ENCODE measurements around the gene GLT8D1.

The GLT8D1 gene

DNA sequence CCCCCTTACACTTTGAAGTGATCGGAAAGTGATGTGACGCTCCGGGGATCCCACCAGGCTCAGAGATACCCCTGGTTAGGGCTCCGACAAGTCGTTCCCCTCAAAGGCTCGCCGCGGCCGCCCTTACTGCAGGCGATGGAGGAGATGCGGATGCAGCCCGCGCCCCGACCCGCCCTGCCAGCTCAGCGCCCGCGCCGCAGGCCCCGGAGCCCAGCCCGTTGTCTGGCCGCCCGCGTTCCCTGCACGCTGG is 228 bp downstream of the GLT8D1 start:
- peak overlapping the region; percentile 92 for H3K4me3 ChIP-seq (ENCODE audit: low read depth, low read length)
- DNase-seq (ENCODE audit: low read depth), result no peak
- TF ChIP-seq POLR2A (IDR thresholded peaks at IDR 0.05; ENCODE audit: extremely low read depth, insufficient read length), result no peak
- no peak for TF ChIP-seq MYC (IDR thresholded peaks at IDR 0.05; ENCODE audit: low read depth, low read length)
- TF ChIP-seq, protein P1, sequence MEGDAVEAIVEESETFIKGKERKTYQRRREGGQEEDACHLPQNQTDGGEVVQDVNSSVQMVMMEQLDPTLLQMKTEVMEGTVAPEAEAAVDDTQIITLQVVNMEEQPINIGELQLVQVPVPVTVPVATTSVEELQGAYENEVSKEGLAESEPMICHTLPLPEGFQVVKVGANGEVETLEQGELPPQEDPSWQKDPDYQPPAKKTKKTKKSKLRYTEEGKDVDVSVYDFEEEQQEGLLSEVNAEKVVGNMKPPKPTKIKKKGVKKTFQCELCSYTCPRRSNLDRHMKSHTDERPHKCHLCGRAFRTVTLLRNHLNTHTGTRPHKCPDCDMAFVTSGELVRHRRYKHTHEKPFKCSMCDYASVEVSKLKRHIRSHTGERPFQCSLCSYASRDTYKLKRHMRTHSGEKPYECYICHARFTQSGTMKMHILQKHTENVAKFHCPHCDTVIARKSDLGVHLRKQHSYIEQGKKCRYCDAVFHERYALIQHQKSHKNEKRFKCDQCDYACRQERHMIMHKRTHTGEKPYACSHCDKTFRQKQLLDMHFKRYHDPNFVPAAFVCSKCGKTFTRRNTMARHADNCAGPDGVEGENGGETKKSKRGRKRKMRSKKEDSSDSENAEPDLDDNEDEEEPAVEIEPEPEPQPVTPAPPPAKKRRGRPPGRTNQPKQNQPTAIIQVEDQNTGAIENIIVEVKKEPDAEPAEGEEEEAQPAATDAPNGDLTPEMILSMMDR (IDR thresholded peaks at IDR 0.05; ENCODE audit: low read depth, low read length), result no peak
- TF ChIP-seq, protein P2, sequence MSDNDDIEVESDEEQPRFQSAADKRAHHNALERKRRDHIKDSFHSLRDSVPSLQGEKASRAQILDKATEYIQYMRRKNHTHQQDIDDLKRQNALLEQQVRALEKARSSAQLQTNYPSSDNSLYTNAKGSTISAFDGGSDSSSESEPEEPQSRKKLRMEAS (IDR thresholded peaks at IDR 0.05; ENCODE audit: low read depth, low read length), result no peak

DNA sequence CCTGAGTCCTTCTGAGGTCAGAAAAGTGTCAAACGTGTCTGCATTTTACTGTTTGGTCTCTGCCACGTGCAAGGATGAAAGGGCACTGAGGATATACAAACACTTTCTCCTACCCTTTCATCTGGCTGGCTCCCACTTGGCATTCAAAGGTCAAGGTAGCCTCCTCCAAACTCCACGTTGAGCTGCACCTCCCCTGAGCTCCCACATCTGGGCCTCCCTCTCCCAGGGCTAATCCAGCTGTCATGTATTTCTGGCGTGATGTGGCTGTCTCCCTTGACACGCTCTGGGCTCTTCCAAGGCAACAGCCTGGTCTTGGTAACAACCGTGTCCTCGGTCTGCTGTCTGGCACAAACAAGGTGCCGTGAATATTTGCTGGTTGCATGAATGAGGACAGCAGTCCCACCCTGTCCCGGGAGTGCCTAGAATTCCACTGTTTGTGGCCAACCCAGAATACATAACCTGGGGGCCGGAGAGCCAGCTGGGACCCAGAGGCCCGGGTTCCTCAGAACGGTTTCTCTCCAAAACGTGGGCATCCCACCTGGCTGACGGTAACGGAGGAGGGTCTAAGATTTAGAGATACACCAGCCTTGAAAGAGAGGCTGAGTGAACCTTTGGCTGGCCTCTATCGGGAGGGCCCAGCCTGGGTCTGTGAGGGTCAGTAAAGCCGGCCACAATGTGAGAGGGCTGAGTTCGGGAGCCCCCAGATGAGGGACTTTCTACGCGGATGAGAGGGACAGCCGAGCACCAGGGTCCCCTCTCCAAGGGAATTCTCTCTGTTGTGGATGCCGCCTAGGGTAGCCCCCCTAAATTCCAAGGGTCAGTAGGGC is 767 bp downstream of the GLT8D1 start:
- peak; percentile 50 for DNase-seq (ENCODE audit: low read depth)
- 0 out of 2 replicates have a peak, but pooled peaks have one; percentile 35 for TF ChIP-seq MYC (IDR thresholded peaks at IDR 0.05; ENCODE audit: low read depth, low read length)
- TF ChIP-seq, protein P2 (IDR thresholded peaks at IDR 0.05; ENCODE audit: low read depth, low read length), result peak; percentile 44; the same call in 1 of the 2 replicates
- TF ChIP-seq, protein P1 (IDR thresholded peaks at IDR 0.05; ENCODE audit: low read depth, low read length), result no peak
- peak overlapping the region; percentile 92 for H3K4me3 ChIP-seq (ENCODE audit: low read depth, low read length)

DNA sequence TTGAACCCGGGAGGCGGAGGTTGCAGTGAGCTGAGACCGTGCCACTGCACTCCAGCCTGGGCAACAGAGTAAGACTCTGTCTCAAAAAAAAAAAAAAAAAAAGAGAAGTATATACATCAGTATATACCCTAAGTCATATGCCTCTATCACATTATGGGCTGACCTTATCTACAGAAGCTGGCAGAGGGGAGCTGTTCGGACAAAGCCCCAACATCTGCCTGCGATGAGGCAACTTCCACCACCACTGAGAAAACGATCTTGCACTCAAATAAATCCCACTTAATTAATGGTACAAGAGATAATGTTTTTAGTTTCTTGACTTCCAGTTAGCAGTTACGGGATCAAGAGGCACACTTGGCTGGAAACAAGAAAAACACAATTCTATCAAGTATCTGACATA is 2.2 kb downstream of the GLT8D1 start:
- peak; percentile 29 for DNase-seq (ENCODE audit: low read depth)
- TF ChIP-seq MYC (IDR thresholded peaks at IDR 0.05; ENCODE audit: low read depth, low read length) (no peak), POLR2A (IDR thresholded peaks at IDR 0.05; ENCODE audit: extremely low read depth, insufficient read length) (no peak)
- TF ChIP-seq, protein P2 (IDR thresholded peaks at IDR 0.05; ENCODE audit: low read depth, low read length), result no peak
- TF ChIP-seq, protein P1 (IDR thresholded peaks at IDR 0.05; ENCODE audit: low read depth, low read length), result no peak
- peak overlapping the region; percentile 92 for H3K4me3 ChIP-seq (ENCODE audit: low read depth, low read length)

DNA sequence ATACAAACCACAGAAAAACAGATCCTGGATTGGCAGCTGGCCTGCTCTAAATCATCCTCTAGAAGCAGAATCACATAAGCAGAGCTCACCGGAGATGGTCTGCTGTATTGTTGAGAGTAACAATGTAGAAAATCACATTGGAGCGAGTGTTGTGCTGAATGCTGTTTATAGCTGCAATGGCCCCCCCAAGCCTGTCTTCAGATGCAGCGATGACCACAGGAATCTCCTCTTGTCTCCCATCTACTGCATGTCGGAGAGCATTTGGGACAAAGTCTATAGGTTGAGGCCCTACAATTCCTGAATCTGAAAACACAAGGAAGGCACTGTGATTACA is 8.0 kb downstream of the GLT8D1 start:
- DNase-seq (ENCODE audit: low read depth), result no peak
- TF ChIP-seq, protein P1 (IDR thresholded peaks at IDR 0.05; ENCODE audit: low read depth, low read length), result no peak
- TF ChIP-seq POLR2A (IDR thresholded peaks at IDR 0.05; ENCODE audit: extremely low read depth, insufficient read length), result peak; percentile 24
- no peak overlapping the region for H3K4me3 ChIP-seq (ENCODE audit: low read depth, low read length)

DNA sequence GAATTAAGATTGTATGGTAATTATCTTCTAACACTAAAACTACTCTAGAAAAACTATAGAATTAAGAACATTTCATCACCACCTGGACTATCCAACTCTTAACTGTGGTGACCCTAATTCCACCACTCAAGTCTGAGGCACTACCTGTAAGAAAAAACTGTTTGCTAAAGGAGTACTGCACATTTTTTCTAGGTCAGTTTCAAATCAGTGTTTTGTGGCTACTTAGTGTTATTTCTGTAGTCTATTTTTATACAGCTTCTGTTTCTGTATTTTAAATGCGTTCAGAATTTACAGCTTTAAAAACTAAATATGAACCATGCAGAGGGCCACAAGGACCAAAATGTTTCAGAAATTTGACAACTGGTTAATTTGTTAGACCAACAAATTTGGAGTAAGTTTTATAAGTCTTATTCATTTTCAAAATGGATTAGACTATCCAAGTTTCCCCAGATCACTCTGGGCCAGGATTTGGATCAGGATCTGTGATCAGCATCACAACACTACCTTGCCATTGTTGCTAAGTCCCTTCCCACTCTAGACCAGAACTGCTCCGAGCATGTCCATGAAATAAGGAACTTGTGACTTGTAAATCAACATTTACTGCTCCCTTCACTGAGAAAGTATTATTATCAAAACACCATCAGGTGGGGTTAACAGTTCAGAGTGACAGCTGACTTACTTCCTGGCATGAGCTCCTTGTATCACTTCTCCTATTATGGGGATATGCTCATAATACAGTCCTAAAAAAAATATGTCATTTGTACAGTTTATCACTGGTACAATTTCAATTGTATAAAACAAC is 8.6 kb downstream of the GLT8D1 start:
- TF ChIP-seq POLR2A (IDR thresholded peaks at IDR 0.05; ENCODE audit: extremely low read depth, insufficient read length), result no peak
- TF ChIP-seq, protein P2 (IDR thresholded peaks at IDR 0.05; ENCODE audit: low read depth, low read length), result no peak
- TF ChIP-seq, protein P1 (IDR thresholded peaks at IDR 0.05; ENCODE audit: low read depth, low read length), result no peak
- TF ChIP-seq MYC (IDR thresholded peaks at IDR 0.05; ENCODE audit: low read depth, low read length), result no peak
- no peak overlapping the region for H3K4me3 ChIP-seq (ENCODE audit: low read depth, low read length)
- no peak for DNase-seq (ENCODE audit: low read depth)

Measured in NB4 (cell line).